Mesenchymal stem cell (in vitro differentiated cells and primary cell): ENCODE data around the gene CHMP4B.
A peak's percentile ranks its signal among the peaks of the same experiment; 100 is the strongest.

ENCODE experiments used
- DNase-seq: peaks from one replicate; pipeline ENCODE4 v3.0.0-alpha.2; 2013
- H2AFZ ChIP-seq: one replicate; pipeline ENCODE4 v1.6.1; 2013; ENCODE audit warnings: low read depth, mild to moderate bottlenecking, control low read depth, inconsistent platforms, low read length, moderate library complexity
- H2AK5ac ChIP-seq: 2 replicates; pipeline ENCODE4 v1.6.1; 2013; ENCODE audit warnings: low read length, moderate library complexity, mild to moderate bottlenecking, inconsistent platforms; ENCODE audit not compliant: severe bottlenecking
- H2BK120ac ChIP-seq: one replicate; pipeline ENCODE4 v1.6.1; 2013; ENCODE audit warnings: low read depth, mild to moderate bottlenecking, inconsistent platforms, low read length, moderate library complexity
- H2BK12ac ChIP-seq, 2 experiments: one replicate each; pipeline ENCODE4 v1.6.1; 2013; ENCODE audit warnings: inconsistent platforms in 2 of 2, low read length in 2 of 2, mild to moderate bottlenecking in 2 of 2, moderate library complexity in 2 of 2, control low read depth in 1 of 2
- H2BK15ac ChIP-seq: one replicate; pipeline ENCODE4 v1.6.1; 2013; ENCODE audit warnings: mild to moderate bottlenecking, low read depth, inconsistent platforms; ENCODE audit not compliant: poor library complexity, severe bottlenecking
- H2BK5ac ChIP-seq: 2 replicates; pipeline ENCODE4 v1.6.1; 2013; ENCODE audit warnings: low read depth, mild to moderate bottlenecking, low read length, control low read depth, inconsistent platforms; ENCODE audit not compliant: poor library complexity, severe bottlenecking
- H3K14ac ChIP-seq, 2 experiments: one replicate each; pipeline ENCODE4 v1.6.1; 2013; ENCODE audit warnings: inconsistent platforms in 2 of 2, low read length in 2 of 2, control low read depth in 1 of 2, mild to moderate bottlenecking in 1 of 2, moderate library complexity in 1 of 2
- H3K18ac ChIP-seq, 2 experiments: one replicate each; pipeline ENCODE4 v1.6.1; 2013; ENCODE audit warnings: inconsistent platforms in 2 of 2, low read length in 2 of 2, control low read depth in 1 of 2, low read depth in 1 of 2, mild to moderate bottlenecking in 1 of 2
- H3K23ac ChIP-seq, 2 experiments: one replicate each; pipeline ENCODE4 v1.6.1; 2013; ENCODE audit warnings: inconsistent platforms in 2 of 2, low read length in 2 of 2, mild to moderate bottlenecking in 2 of 2, moderate library complexity in 2 of 2, control low read depth in 1 of 2
- H3K27ac ChIP-seq: 2 replicates; pipeline ENCODE4 v1.5.1; 2013; ENCODE audit warnings: mild to moderate bottlenecking, moderate library complexity, low read length, control low read depth, inconsistent platforms; ENCODE audit not compliant: poor library complexity, severe bottlenecking
- H3K27me3 ChIP-seq, 2 experiments: 2 replicates each; pipeline versions ENCODE4 v1.6.1 to v1.7.0; 2013; ENCODE audit warnings: low read length in 2 of 2, mild to moderate bottlenecking in 2 of 2, moderate library complexity in 2 of 2, control low read depth in 1 of 2, inconsistent platforms in 1 of 2; ENCODE audit not compliant: control insufficient read depth in 1 of 2, insufficient read depth in 1 of 2
- H3K36me3 ChIP-seq, 2 experiments: 2 replicates each; pipeline versions ENCODE4 v1.6.1 to v1.7.0; 2013; ENCODE audit warnings: low read length in 2 of 2, control low read depth in 1 of 2, inconsistent platforms in 1 of 2, low read depth in 1 of 2, mild to moderate bottlenecking in 1 of 2; ENCODE audit not compliant: insufficient read depth in 2 of 2, control insufficient read depth in 1 of 2
- H3K4ac ChIP-seq, 2 experiments: one replicate each; pipeline ENCODE4 v1.6.1; 2013; ENCODE audit warnings: inconsistent platforms in 2 of 2, low read length in 2 of 2, mild to moderate bottlenecking in 2 of 2, moderate library complexity in 2 of 2, control low read depth in 1 of 2, low read depth in 1 of 2
- H3K4me1 ChIP-seq: 2 replicates; pipeline ENCODE4 v1.6.1; 2013; ENCODE audit warnings: low read depth, low read length, control low read depth; ENCODE audit not compliant: control insufficient read depth, insufficient read depth
- H3K4me2 ChIP-seq: 2 replicates; pipeline ENCODE4 v1.6.1; 2013; ENCODE audit warnings: low read length, mild to moderate bottlenecking, inconsistent platforms; ENCODE audit not compliant: poor library complexity, severe bottlenecking
- H3K4me3 ChIP-seq, 2 experiments: 2 replicates each; pipeline versions ENCODE4 v1.5.1 to v1.7.0; 2013; ENCODE audit warnings: low read length in 2 of 2, mild to moderate bottlenecking in 2 of 2, control low read depth in 1 of 2, low read depth in 1 of 2; ENCODE audit not compliant: insufficient read depth in 1 of 2
- H3K79me1 ChIP-seq: replicated peaks from 2 replicates; pipeline ENCODE4 v1.6.1; 2013; ENCODE audit warnings: mild to moderate bottlenecking, control low read depth, low read length, inconsistent platforms; ENCODE audit not compliant: poor library complexity, severe bottlenecking
- H3K9ac ChIP-seq: 2 replicates; pipeline ENCODE4 v1.7.0; 2013; ENCODE audit warnings: mild to moderate bottlenecking, low read length, moderate library complexity
- H3K9me3 ChIP-seq: 2 replicates; pipeline ENCODE4 v1.7.0; 2013; ENCODE audit warnings: mild to moderate bottlenecking, low read length; ENCODE audit not compliant: control insufficient read depth
- H4K8ac ChIP-seq: one replicate; pipeline ENCODE4 v1.6.1; 2013; ENCODE audit warnings: inconsistent platforms, mild to moderate bottlenecking, low read length, moderate library complexity
- H4K91ac ChIP-seq: one replicate; pipeline ENCODE4 v1.6.1; 2013; ENCODE audit warnings: mild to moderate bottlenecking, low read length, inconsistent platforms
- WGBS: methylation state at CpG from one replicate; pipeline ENCODE4 v1.1.7; 2013; ENCODE audit warnings: mixed read lengths; 5-methylcytosine and 5-hydroxymethylcytosine counted together

Gene CHMP4B

DNA sequence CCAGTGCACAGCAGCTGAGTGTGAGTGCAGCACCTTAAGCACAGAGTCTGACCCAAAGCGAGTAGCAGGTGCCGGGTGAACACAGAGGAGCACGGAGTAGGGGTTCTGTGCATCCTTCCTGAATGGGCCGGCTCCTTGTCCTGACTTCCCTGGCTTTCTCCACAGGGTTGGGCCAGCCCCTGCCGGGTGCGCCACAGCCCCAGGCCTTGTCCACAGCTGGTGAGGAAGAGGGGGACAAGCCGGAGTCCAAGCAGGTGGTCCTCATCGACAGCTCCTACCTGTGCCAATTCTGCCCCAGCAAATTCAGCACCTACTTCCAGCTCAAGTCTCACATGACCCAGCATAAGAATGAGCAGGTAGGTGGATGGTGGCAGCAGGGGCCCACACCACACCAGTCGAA lies 44.5 kb upstream of the CHMP4B start:
- no peak overlapping the region for H3K27ac ChIP-seq
- H3K27me3 ChIP-seq = no peaks in the 10 kb centered on the region
- no peak for DNase-seq
- no peak overlapping the region for H2BK120ac ChIP-seq
- no peak overlapping the region for H2AFZ ChIP-seq
- H3K36me3 ChIP-seq = peaks cover 20 to 22% of the 10 kb centered on the region in 2 experiments
- no peak overlapping the region for H2BK5ac ChIP-seq
- no peak overlapping the region for H3K23ac ChIP-seq
- H3K4me1 ChIP-seq = no peaks in the 10 kb centered on the region
- H3K4ac ChIP-seq = no peak overlapping the region
- no peaks in the 10 kb centered on the region for H3K79me1 ChIP-seq
- no peak overlapping the region for H4K91ac ChIP-seq
- H2BK15ac ChIP-seq = no peak overlapping the region
- no peak overlapping the region for H3K9ac ChIP-seq
- H3K4me2 ChIP-seq = no peak overlapping the region
- no peak overlapping the region for H2BK12ac ChIP-seq
- no peaks in the 10 kb centered on the region for H3K9me3 ChIP-seq
- no peak overlapping the region for H4K8ac ChIP-seq
- H3K4me3 ChIP-seq = peak overlapping the region in 1 of 2 experiments; percentile 1
- H3K14ac ChIP-seq = no peak overlapping the region
- no peak overlapping the region for H3K18ac ChIP-seq
- no peak overlapping the region for H2AK5ac ChIP-seq
- WGBS = 95% methylated on average over 8 of the region's 9 CpGs

DNA sequence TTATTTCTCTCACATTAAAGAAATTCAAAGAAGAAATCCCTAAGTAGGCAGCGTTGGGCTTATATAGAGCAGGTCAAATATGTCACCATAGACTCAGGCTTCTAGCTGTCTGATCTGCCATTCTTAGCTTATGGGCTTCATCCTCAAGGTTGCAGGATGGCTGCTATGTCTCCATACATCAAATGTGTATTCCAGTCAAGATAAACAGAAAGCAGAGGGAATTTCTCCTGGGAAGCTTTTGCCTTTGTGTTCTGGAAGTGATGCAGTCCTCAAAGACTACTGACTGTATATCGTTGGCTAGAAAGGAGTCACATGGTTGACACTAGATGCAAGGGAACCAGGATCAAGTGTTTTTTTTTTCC lies 43.4 kb upstream of the CHMP4B start:
- no peak overlapping the region for H2BK5ac ChIP-seq
- H3K27me3 ChIP-seq = no peaks in the 10 kb centered on the region
- no peaks in the 10 kb centered on the region for H3K9me3 ChIP-seq
- H2AFZ ChIP-seq = no peak overlapping the region
- H3K4me2 ChIP-seq = no peak overlapping the region
- H2BK12ac ChIP-seq = no peak overlapping the region
- H3K4ac ChIP-seq = no peak overlapping the region
- no peak overlapping the region for H3K4me3 ChIP-seq
- no peaks in the 10 kb centered on the region for H3K4me1 ChIP-seq
- 100% methylated on average over 2 of the region's 2 CpGs for WGBS
- DNase-seq = no peak
- H3K18ac ChIP-seq = no peak overlapping the region
- no peak overlapping the region for H2AK5ac ChIP-seq
- no peak overlapping the region for H3K23ac ChIP-seq
- no peak overlapping the region for H4K8ac ChIP-seq
- H3K27ac ChIP-seq = no peak overlapping the region
- no peak overlapping the region for H4K91ac ChIP-seq
- H2BK15ac ChIP-seq = no peak overlapping the region
- H2BK120ac ChIP-seq = no peak overlapping the region
- H3K79me1 ChIP-seq = no peaks in the 10 kb centered on the region
- H3K36me3 ChIP-seq = peaks cover 17 to 26% of the 10 kb centered on the region in 2 experiments
- no peak overlapping the region for H3K9ac ChIP-seq
- H3K14ac ChIP-seq = no peak overlapping the region

DNA sequence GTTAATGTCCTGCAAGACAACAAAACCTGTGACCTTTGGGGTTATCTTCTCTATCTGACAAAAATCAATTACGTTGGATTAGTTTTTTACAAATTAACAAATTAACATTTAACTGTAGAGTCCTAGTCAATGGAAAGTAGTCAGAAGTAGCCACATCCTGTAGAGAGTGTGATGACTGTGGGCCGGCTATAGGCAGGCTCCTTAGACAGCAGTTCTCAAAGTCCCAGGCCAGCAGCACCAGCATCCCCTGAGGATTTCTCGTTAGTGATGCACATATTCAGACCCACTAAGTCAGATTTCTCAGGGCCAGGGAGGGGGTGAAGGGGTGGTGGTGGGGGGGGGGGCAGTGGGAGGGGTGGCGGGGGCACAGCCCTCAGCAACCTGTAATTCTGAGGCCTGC lies 42.1 kb upstream of the CHMP4B start:
- H3K79me1 ChIP-seq = no peaks in the 10 kb centered on the region
- no peak for DNase-seq
- no peak overlapping the region for H3K4me3 ChIP-seq
- H4K91ac ChIP-seq = no peak overlapping the region
- no peak overlapping the region for H2AFZ ChIP-seq
- H2AK5ac ChIP-seq = no peak overlapping the region
- H3K9me3 ChIP-seq = no peaks in the 10 kb centered on the region
- peaks cover 17 to 35% of the 10 kb centered on the region in 2 experiments for H3K36me3 ChIP-seq
- no peak overlapping the region for H2BK12ac ChIP-seq
- H3K4ac ChIP-seq = no peak overlapping the region
- H4K8ac ChIP-seq = no peak overlapping the region
- H3K4me2 ChIP-seq = no peak overlapping the region
- no peak overlapping the region for H3K18ac ChIP-seq
- no peaks in the 10 kb centered on the region for H3K4me1 ChIP-seq
- no peak overlapping the region for H2BK5ac ChIP-seq
- no peak overlapping the region for H2BK120ac ChIP-seq
- no peak overlapping the region for H3K14ac ChIP-seq
- H3K23ac ChIP-seq = no peak overlapping the region
- no peak overlapping the region for H2BK15ac ChIP-seq
- no peak overlapping the region for H3K27ac ChIP-seq
- no peak overlapping the region for H3K9ac ChIP-seq
- H3K27me3 ChIP-seq = no peaks in the 10 kb centered on the region
- 83% methylated on average over 2 of the region's 4 CpGs for WGBS

DNA sequence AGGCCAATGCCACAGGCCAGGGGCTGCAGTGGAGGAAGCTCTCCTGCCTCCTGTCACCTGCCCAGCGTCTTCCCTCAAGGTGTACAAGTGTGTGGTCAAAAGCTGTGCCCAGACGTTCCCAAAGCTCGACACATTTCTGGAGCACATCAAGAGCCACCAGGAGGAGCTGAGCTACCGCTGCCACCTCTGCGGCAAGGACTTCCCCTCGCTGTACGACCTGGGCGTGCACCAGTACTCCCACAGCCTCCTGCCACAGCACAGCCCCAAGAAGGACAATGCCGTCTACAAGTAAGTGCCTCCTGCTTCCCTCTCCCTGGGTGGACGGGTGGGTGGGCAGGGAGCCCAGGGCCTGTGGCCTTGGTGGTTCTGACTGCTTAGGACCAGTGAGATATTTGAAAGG lies 41.1 kb upstream of the CHMP4B start:
- H3K23ac ChIP-seq = no peak overlapping the region
- no peak overlapping the region for H2BK120ac ChIP-seq
- no peak overlapping the region for H3K4ac ChIP-seq
- no peak overlapping the region for H2AFZ ChIP-seq
- peaks cover 17 to 35% of the 10 kb centered on the region in 2 experiments for H3K36me3 ChIP-seq
- no peak overlapping the region for H4K8ac ChIP-seq
- no peak overlapping the region for H3K14ac ChIP-seq
- WGBS = 90% methylated on average over 9 of the region's 10 CpGs
- H2AK5ac ChIP-seq = no peak overlapping the region
- DNase-seq = no peak
- H2BK12ac ChIP-seq = no peak overlapping the region
- H3K27me3 ChIP-seq = no peaks in the 10 kb centered on the region
- no peaks in the 10 kb centered on the region for H3K9me3 ChIP-seq
- no peaks in the 10 kb centered on the region for H3K79me1 ChIP-seq
- no peak overlapping the region for H2BK5ac ChIP-seq
- no peak overlapping the region for H3K4me2 ChIP-seq
- H4K91ac ChIP-seq = no peak overlapping the region
- no peaks in the 10 kb centered on the region for H3K4me1 ChIP-seq
- no peak overlapping the region for H2BK15ac ChIP-seq
- peak overlapping the region in 1 of 2 experiments; percentile 34 for H3K18ac ChIP-seq
- no peak overlapping the region for H3K9ac ChIP-seq
- no peak overlapping the region for H3K4me3 ChIP-seq
- no peak overlapping the region for H3K27ac ChIP-seq
